ENCODE measurements around the gene PPARGC1A. TPM values are rescaled to one million over a fixed set of nuclear protein-coding genes. Genes with fewer than 3 reads are reported as not detected.

The PPARGC1A gene
- total RNA-seq, 3 donors from 2014 or later, result 4.0 to 7.9 (median 6.1) TPM

DNA sequence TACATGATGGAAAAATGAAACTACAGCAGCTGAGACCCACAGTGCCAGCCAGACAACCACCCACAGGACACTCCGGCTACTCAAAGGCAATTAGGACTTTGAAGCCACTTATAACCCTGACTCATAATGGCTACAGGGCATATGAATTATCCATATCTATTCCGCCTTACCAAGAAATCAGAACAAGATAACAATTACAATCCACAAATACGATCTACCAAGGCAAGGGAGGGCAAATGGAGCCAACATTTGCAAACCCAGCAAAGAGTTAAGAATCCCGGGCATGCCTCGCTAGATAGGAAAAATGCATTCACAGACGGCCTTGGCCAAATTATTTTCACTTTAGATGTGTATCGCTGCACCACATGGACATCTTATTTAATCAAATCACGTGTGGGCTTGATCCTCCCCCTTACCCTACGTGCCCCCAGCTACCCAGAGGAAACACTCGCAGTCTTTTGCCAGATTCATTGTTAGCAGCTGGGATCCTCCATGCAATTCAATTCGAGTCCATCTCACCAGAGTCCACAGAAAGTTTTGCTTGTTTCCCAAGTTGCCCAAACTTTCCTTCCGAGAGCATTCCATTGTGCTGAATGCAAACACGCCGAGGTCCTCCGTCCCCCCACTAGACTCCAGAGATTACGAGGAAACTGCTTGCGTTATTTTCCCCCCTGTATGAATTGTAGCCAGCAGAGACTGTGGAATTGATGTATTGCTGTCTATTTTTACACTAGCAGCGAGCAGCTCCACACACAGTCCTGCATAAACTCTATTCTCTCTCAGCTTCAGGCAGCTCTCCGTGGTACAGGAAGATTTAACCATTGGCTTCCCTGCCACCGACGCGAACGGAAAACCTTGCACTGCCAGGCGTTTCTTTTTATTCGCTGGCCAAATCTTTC lies 1.2 kb downstream of the PPARGC1A start:
- peak overlapping the region; percentile 42 to 66 (median 49) for H3K4me3 ChIP-seq
- H3K27ac ChIP-seq, result peak overlapping the region; percentile 51 to 62
- H3K4me1 ChIP-seq, result peaks cover 0 to 4% of the 10 kb centered on the region in 2 donors
- TF ChIP-seq POLR2AphosphoS5 (IDR thresholded peaks at IDR 0.05) (no peak), POLR2A (IDR thresholded peaks at IDR 0.05) (no peak)
- TF ChIP-seq, protein P1, sequence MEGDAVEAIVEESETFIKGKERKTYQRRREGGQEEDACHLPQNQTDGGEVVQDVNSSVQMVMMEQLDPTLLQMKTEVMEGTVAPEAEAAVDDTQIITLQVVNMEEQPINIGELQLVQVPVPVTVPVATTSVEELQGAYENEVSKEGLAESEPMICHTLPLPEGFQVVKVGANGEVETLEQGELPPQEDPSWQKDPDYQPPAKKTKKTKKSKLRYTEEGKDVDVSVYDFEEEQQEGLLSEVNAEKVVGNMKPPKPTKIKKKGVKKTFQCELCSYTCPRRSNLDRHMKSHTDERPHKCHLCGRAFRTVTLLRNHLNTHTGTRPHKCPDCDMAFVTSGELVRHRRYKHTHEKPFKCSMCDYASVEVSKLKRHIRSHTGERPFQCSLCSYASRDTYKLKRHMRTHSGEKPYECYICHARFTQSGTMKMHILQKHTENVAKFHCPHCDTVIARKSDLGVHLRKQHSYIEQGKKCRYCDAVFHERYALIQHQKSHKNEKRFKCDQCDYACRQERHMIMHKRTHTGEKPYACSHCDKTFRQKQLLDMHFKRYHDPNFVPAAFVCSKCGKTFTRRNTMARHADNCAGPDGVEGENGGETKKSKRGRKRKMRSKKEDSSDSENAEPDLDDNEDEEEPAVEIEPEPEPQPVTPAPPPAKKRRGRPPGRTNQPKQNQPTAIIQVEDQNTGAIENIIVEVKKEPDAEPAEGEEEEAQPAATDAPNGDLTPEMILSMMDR (IDR thresholded peaks at IDR 0.05), result no peak
- H3K27me3 ChIP-seq, result no peaks in the 10 kb centered on the region
- no peaks in the 10 kb centered on the region for H3K9me3 ChIP-seq
- H3K36me3 ChIP-seq, result no peaks in the 10 kb centered on the region
- DNase-seq (ENCODE audit: low spot score in 2 of 2), result no peak
- intact Hi-C loops (cut with DNase I; ENCODE audit: low total_unique reads), result no loop called here

DNA sequence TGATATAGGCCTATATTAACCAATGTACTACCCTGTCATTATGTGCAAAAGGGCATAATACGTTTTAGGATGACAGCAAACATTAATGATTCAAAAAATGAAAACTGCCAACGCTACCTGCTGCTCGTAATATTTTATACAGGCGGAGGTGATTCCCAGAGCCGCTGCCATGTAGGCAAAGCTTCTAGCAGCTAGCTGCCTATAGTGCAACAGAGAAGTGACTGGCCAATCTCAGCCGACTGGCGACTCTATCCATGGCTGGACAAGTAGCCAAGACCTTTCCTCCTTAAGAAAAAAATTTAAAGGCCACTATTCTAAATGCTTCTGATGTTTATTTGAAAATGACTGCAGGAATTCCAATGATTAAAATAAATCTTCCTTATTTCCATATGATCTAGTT lies 1.9 kb downstream of the PPARGC1A start:
- Histone ChIP-seq H3K9me3 (no peaks in the 10 kb centered on the region), H3K27me3 (no peaks in the 10 kb centered on the region), H3K4me1 (peaks cover 0 to 4% of the 10 kb centered on the region in 2 donors), H3K27ac (no peak overlapping the region), H3K36me3 (no peaks in the 10 kb centered on the region), H3K4me3 (peak overlapping the region; percentile 42 to 66 (median 49))
- DNase-seq (ENCODE audit: low spot score in 2 of 2), result no peak
- intact Hi-C loops (cut with DNase I; ENCODE audit: low total_unique reads), result no loop called here
- TF ChIP-seq POLR2AphosphoS5 (IDR thresholded peaks at IDR 0.05) (no peak), POLR2A (IDR thresholded peaks at IDR 0.05) (no peak)
- TF ChIP-seq, protein P1 (IDR thresholded peaks at IDR 0.05), result no peak

DNA sequence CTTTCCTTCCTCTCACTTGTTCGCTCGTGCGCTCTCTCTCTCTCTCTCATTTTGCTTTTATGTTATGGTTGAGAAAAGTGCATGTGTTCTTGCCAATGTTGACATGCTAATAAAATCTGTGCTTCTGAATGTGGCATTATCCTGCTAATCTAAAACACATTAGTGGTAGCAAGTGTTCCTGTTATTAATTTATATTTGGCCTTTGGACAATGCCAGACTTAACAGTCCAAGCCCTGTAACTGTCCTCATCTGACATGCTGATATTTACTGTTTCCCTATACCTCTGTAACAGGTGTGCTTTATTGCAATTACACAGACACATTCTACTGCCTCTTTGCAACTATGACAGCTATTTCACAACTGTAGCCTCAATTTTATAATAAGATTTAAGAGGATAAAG lies 2.7 kb downstream of the PPARGC1A start:
- TF ChIP-seq POLR2AphosphoS5 (IDR thresholded peaks at IDR 0.05), result no peak
- no peak for TF ChIP-seq POLR2A (IDR thresholded peaks at IDR 0.05)
- TF ChIP-seq, protein P1 (IDR thresholded peaks at IDR 0.05), result no peak
- peaks cover 0 to 4% of the 10 kb centered on the region in 2 donors for H3K4me1 ChIP-seq
- H3K4me3 ChIP-seq, result no peak overlapping the region
- no peak for DNase-seq (ENCODE audit: low spot score in 2 of 2)
- no peak overlapping the region for H3K27ac ChIP-seq
- no peaks in the 10 kb centered on the region for H3K9me3 ChIP-seq
- H3K36me3 ChIP-seq, result no peaks in the 10 kb centered on the region
- intact Hi-C loops (cut with DNase I; ENCODE audit: low total_unique reads), result no loop called here
- no peaks in the 10 kb centered on the region for H3K27me3 ChIP-seq

DNA sequence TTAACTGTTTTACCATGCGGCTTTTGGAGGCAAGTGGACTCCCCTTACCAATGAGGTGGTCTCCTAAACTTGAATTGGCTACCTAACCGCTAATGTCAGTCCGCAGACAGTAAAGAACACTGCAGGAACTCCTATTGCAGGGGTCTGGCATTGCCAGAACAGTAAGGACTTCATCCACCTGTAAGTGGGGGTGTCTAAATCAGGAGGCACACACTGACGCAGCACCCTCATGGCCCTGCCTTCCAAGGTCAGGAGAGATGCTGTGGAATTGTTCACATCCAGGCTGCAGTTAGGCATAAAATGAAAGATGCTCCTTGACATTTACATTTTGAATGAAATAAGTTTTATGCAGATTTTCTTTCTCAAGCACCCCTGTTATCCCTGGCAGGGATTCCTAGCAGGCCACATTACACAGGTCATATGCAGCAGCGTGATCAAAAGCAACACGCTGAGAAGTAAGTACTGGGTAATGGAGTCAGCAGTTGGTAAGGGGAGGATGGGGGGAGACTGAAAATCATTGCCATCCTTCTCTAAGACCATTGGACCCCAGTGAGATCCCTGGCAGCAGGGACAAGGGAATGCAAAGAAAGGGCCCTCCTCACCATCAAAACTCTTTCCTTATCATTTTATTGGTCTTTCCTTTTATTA lies 3.8 kb downstream of the PPARGC1A start:
- DNase-seq (ENCODE audit: low spot score in 2 of 2), result no peak
- Histone ChIP-seq H3K27ac (no peak overlapping the region), H3K4me3 (no peak overlapping the region), H3K36me3 (no peaks in the 10 kb centered on the region), H3K4me1 (peaks cover 0 to 4% of the 10 kb centered on the region in 2 donors), H3K27me3 (no peaks in the 10 kb centered on the region), H3K9me3 (no peaks in the 10 kb centered on the region)
- intact Hi-C loops (cut with DNase I; ENCODE audit: low total_unique reads), result no loop called here
- TF ChIP-seq POLR2AphosphoS5 (IDR thresholded peaks at IDR 0.05), result no peak
- no peak for TF ChIP-seq POLR2A (IDR thresholded peaks at IDR 0.05)
- TF ChIP-seq, protein P1 (IDR thresholded peaks at IDR 0.05), result no peak

DNA sequence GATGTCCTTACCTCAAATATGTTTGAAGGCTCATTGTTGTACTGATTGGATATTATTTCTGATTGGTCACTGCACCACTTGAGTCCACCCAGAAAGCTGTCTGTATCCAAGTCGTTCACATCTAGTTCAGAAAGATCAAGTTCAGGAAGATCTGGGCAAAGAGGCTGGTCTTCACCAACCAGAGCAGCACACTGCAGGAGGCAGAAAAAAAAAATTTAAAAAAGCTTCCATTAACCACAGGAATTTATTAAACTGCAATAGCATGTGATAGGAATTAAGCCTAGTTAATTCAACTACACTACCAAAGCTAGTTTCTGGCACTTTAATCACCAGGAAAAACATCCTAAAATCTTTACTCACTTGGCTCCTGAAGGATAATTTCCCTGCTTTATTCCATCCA lies 5.1 kb downstream of the PPARGC1A start:
- Histone ChIP-seq H3K27me3 (no peaks in the 10 kb centered on the region), H3K27ac (no peak overlapping the region), H3K9me3 (no peaks in the 10 kb centered on the region), H3K36me3 (no peaks in the 10 kb centered on the region), H3K4me1 (no peaks in the 10 kb centered on the region), H3K4me3 (no peak overlapping the region)
- DNase-seq (ENCODE audit: low spot score in 2 of 2), result no peak
- TF ChIP-seq POLR2A (IDR thresholded peaks at IDR 0.05), result no peak
- TF ChIP-seq, protein P1 (IDR thresholded peaks at IDR 0.05), result no peak
- no peak for TF ChIP-seq POLR2AphosphoS5 (IDR thresholded peaks at IDR 0.05)
- intact Hi-C loops (cut with DNase I; ENCODE audit: low total_unique reads), result loop anchor here (5.0 kb wide), 1 partner anchor 648 kb away; no protein-coding TSS in a partner anchor
